Nucleus accumbens (tissue), 56 donors: ENCODE measurements around the gene SUN2.

Source experiments
- DNase-seq, 56 donors: peaks; one replicate each; lab custom pipeline; 2025; lab: John Stamatoyannopoulos, UW

Gene SUN2

GRCh38 chr22:38724926-38725571 lies 30.7 kb downstream of the SUN2 start:
- DNase-seq: peak in 34 of 56 donors; percentile 13 to 72 (median 49)

- DNase-seq: no peak
Measured at GRCh38 chr22:38724176-38724575, 31.6 kb downstream of the SUN2 start.

- no peak for DNase-seq
Measured at GRCh38 chr22:38721551-38721950, 34.2 kb downstream of the SUN2 start.

GRCh38 chr22:38720350-38720749 lies 35.4 kb downstream of the SUN2 start:
- no peak for DNase-seq

- no peak for DNase-seq
Measured at GRCh38 chr22:38719196-38719595, 36.6 kb downstream of the SUN2 start.

GRCh38 chr22:38718414-38718813 lies 37.4 kb downstream of the SUN2 start:
- peak in 21 of 56 donors; percentile 13 to 75 (median 37) for DNase-seq

GRCh38 chr22:38717244-38717643 lies 38.6 kb downstream of the SUN2 start:
- no peak for DNase-seq

- no peak for DNase-seq
Measured at GRCh38 chr22:38716826-38717225, 39.0 kb downstream of the SUN2 start.

- DNase-seq: no peak
Measured at GRCh38 chr22:38716271-38716670, 39.5 kb downstream of the SUN2 start.

GRCh38 chr22:38715852-38716251 lies 39.9 kb downstream of the SUN2 start:
- DNase-seq: no peak

GRCh38 chr22:38715176-38715764 lies 40.5 kb downstream of the SUN2 start:
- DNase-seq: no peak

- no peak for DNase-seq
Measured at GRCh38 chr22:38713921-38714320, 41.9 kb downstream of the SUN2 start.

- no peak for DNase-seq
Measured at GRCh38 chr22:38712486-38713207, 43.2 kb downstream of the SUN2 start.

GRCh38 chr22:38710866-38711265 lies 44.9 kb downstream of the SUN2 start:
- DNase-seq: no peak

GRCh38 chr22:38710351-38710750 lies 45.4 kb downstream of the SUN2 start:
- DNase-seq: no peak

- DNase-seq: no peak
Measured at GRCh38 chr22:38709306-38709705, 46.5 kb downstream of the SUN2 start.

GRCh38 chr22:38707984-38708383 lies 47.8 kb downstream of the SUN2 start:
- no peak for DNase-seq

- no peak for DNase-seq
Measured at GRCh38 chr22:38707346-38707745, 48.5 kb downstream of the SUN2 start.

- no peak for DNase-seq
Measured at GRCh38 chr22:38706901-38707195, 49.0 kb downstream of the SUN2 start.

GRCh38 chr22:38706101-38706900 lies 49.5 kb downstream of the SUN2 start:
- peak in 32 of 56 donors; percentile 34 to 73 (median 54) for DNase-seq
